Progenitor cell of endocrine pancreas (in vitro differentiated cells): ENCODE measurements around the gene PRUNE2. TPM values are rescaled to one million over a fixed set of nuclear protein-coding genes. Genes with fewer than 3 reads are reported as not detected.

Experiments
- DNase-seq: peaks from one replicate; pipeline ENCODE4 v3.0.0; 2021; ENCODE audit warnings: low spot score; ENCODE audit not compliant: unreplicated experiment
- H3K27ac Mint-ChIP-seq: 2 replicates; pipeline ENCODE4 v1.8.0; 2021; ENCODE audit warnings: mild to moderate bottlenecking, moderate library complexity, mixed read lengths
- H3K27me3 Mint-ChIP-seq: 2 replicates; pipeline ENCODE4 v1.8.0; 2021; ENCODE audit warnings: mixed read lengths
- H3K36me3 Mint-ChIP-seq: 2 replicates; pipeline ENCODE4 v1.8.0; 2022; ENCODE audit warnings: mixed read lengths; ENCODE audit not compliant: insufficient read depth
- H3K4me1 Mint-ChIP-seq: 2 replicates; pipeline ENCODE4 v1.8.0; 2021; ENCODE audit warnings: low read depth, mixed read lengths
- H3K4me3 Mint-ChIP-seq: 2 replicates; pipeline ENCODE4 v1.8.0; 2021; ENCODE audit warnings: low read depth, mild to moderate bottlenecking, moderate library complexity, mixed read lengths
- H3K9me3 Mint-ChIP-seq: 2 replicates; pipeline ENCODE4 v1.8.0; 2021; ENCODE audit warnings: low read depth, mixed read lengths
- CTCF ChIP-seq: fragments of 200-600 bp; sonication (generic); IDR thresholded peaks from one replicate; pipeline ENCODE4 v1.5.0; 2021; ENCODE audit warnings: antibody characterized with exemption, mild to moderate bottlenecking; ENCODE audit not compliant: unreplicated experiment
- total RNA-seq: library from RNA; stranded (reverse); gene quantifications from 2 replicates; pipeline ENCODE4 v1.2.1, GENCODE V29; 2021

PRUNE2 gene
- total RNA-seq, 1 donor from 2014 or later: 5.6 TPM

- Mint-ChIP-seq H3K9me3 (no peaks in the 10 kb centered on the region), H3K4me1 (peaks cover 2% of the 10 kb centered on the region), H3K36me3 (no peaks in the 10 kb centered on the region), H3K4me3 (no peak overlapping the region), H3K27ac (no peak overlapping the region), H3K27me3 (peaks cover 17% of the 10 kb centered on the region)
- no peak for TF ChIP-seq CTCF
- no peak for DNase-seq
These were observed 87.6 kb downstream of the PRUNE2 start for GRCh38 chr9:76818271-76818670.

- H3K4me1 Mint-ChIP-seq: peaks cover 2% of the 10 kb centered on the region
- no peak overlapping the region for H3K4me3 Mint-ChIP-seq
- H3K36me3 Mint-ChIP-seq: no peaks in the 10 kb centered on the region
These were observed 88.4 kb downstream of the PRUNE2 start for GRCh38 chr9:76817489-76817888.

GRCh38 chr9:76812591-76812990 is 93.3 kb downstream of the PRUNE2 start:
- Mint-ChIP-seq H3K9me3 (no peaks in the 10 kb centered on the region), H3K27me3 (peaks cover 36% of the 10 kb centered on the region), H3K4me1 (peaks cover 6% of the 10 kb centered on the region), H3K36me3 (no peaks in the 10 kb centered on the region), H3K4me3 (no peak overlapping the region), H3K27ac (no peak overlapping the region)
- no peak for DNase-seq
- TF ChIP-seq CTCF: no peak

More at GRCh38 chr9:76817489-76817888, 88.4 kb downstream of the PRUNE2 start:
- no peak for DNase-seq
- H3K27me3 Mint-ChIP-seq: peaks cover 22% of the 10 kb centered on the region
- H3K9me3 Mint-ChIP-seq: no peaks in the 10 kb centered on the region
- H3K27ac Mint-ChIP-seq: no peak overlapping the region
- TF ChIP-seq CTCF: no peak

GRCh38 chr9:76810377-76810957 is 95.4 kb downstream of the PRUNE2 start:
- Mint-ChIP-seq H3K36me3 (no peaks in the 10 kb centered on the region), H3K4me1 (peaks cover 6% of the 10 kb centered on the region), H3K27me3 (peaks cover 30% of the 10 kb centered on the region), H3K27ac (no peak overlapping the region), H3K4me3 (no peak overlapping the region), H3K9me3 (no peaks in the 10 kb centered on the region)
- peak; percentile 27 for DNase-seq
- TF ChIP-seq CTCF: peak; percentile 96

GRCh38 chr9:76808636-76809035 is 97.3 kb downstream of the PRUNE2 start:
- Mint-ChIP-seq H3K4me3 (no peak overlapping the region), H3K4me1 (peaks cover 16% of the 10 kb centered on the region), H3K27ac (no peak overlapping the region), H3K9me3 (no peaks in the 10 kb centered on the region), H3K36me3 (no peaks in the 10 kb centered on the region), H3K27me3 (peaks cover 30% of the 10 kb centered on the region)
- DNase-seq: no peak
- TF ChIP-seq CTCF: no peak
